ENCODE results near the gene EXOC5. TPM values are rescaled to one million over a fixed set of nuclear protein-coding genes. Genes with fewer than 3 reads are reported as not detected.

The EXOC5 gene
- polyA plus RNA-seq, 1 experiment: 24.0 TPM

- peaks cover 5% of the 10 kb centered on the region for H3K27me3 ChIP-seq (ENCODE audit: control insufficient read depth, insufficient read depth, low read length)
- no peak overlapping the region for H3K4me3 ChIP-seq (ENCODE audit: low read depth, low read length)
- no peak for TF ChIP-seq CTCF (IDR thresholded peaks at IDR 0.05; ENCODE audit: insufficient read depth, low read depth, low read length)
- DNase-seq (ENCODE audit: low read depth): no peak
- ChIA-PET POLR2A (no interaction called here), CTCF (no interaction called here)
- no peaks in the 10 kb centered on the region for H3K36me3 ChIP-seq (ENCODE audit: control insufficient read depth, insufficient read depth, low read length)
Measured at GRCh38 chr14:57189070-57189469, 79.6 kb downstream of the EXOC5 start.

- no peaks in the 10 kb centered on the region for H3K36me3 ChIP-seq (ENCODE audit: control insufficient read depth, insufficient read depth, low read length)
- no peak for DNase-seq (ENCODE audit: low read depth)
- CTCF ChIA-PET: interaction anchor here (0.7 to 2.0 kb wide), 6 partner anchors 10 to 692 kb away, joined by 3 to 6 read pairs (median 4); no protein-coding TSS in a partner anchor
- TF ChIP-seq CTCF (IDR thresholded peaks at IDR 0.05; ENCODE audit: insufficient read depth, low read depth, low read length): peak; percentile 17; the same call in 1 of the 2 replicates
- no peak overlapping the region for H3K4me3 ChIP-seq (ENCODE audit: low read depth, low read length)
- peaks cover 7% of the 10 kb centered on the region for H3K27me3 ChIP-seq (ENCODE audit: control insufficient read depth, insufficient read depth, low read length)
- POLR2A ChIA-PET: interaction anchor here (0.7 kb wide), 1 partner anchor 207 kb away, joined by 3 read pairs; no protein-coding TSS in a partner anchor
Measured at GRCh38 chr14:57182760-57183503, 85.8 kb downstream of the EXOC5 start.

GRCh38 chr14:57179273-57179672 lies 89.4 kb downstream of the EXOC5 start:
- Histone ChIP-seq H3K27me3 (ENCODE audit: control insufficient read depth, insufficient read depth, low read length) (peaks cover 2% of the 10 kb centered on the region; the same call in 1 of the 2 replicates), H3K4me3 (ENCODE audit: low read depth, low read length) (no peak overlapping the region), H3K36me3 (ENCODE audit: control insufficient read depth, insufficient read depth, low read length) (no peaks in the 10 kb centered on the region)
- CTCF ChIA-PET: interaction anchor here (1.1 kb wide), 1 partner anchor 690 kb away, joined by 3 read pairs; no protein-coding TSS in a partner anchor
- no peak for TF ChIP-seq CTCF (IDR thresholded peaks at IDR 0.05; ENCODE audit: insufficient read depth, low read depth, low read length)
- POLR2A ChIA-PET: no interaction called here
- DNase-seq (ENCODE audit: low read depth): no peak

GRCh38 chr14:57174466-57174865 lies 94.2 kb downstream of the EXOC5 start:
- no peak for DNase-seq (ENCODE audit: low read depth)
- POLR2A ChIA-PET: no interaction called here
- no peak for TF ChIP-seq CTCF (IDR thresholded peaks at IDR 0.05; ENCODE audit: insufficient read depth, low read depth, low read length)
- no peaks in the 10 kb centered on the region for H3K36me3 ChIP-seq (ENCODE audit: control insufficient read depth, insufficient read depth, low read length)
- 0 out of 2 replicates have a peak, but pooled peaks cover 2% of the 10 kb centered on the region for H3K27me3 ChIP-seq (ENCODE audit: control insufficient read depth, insufficient read depth, low read length)
- no peak overlapping the region for H3K4me3 ChIP-seq (ENCODE audit: low read depth, low read length)
- CTCF ChIA-PET: no interaction called here

- Histone ChIP-seq H3K36me3 (ENCODE audit: control insufficient read depth, insufficient read depth, low read length) (no peaks in the 10 kb centered on the region), H3K4me3 (ENCODE audit: low read depth, low read length) (no peak overlapping the region), H3K27me3 (ENCODE audit: control insufficient read depth, insufficient read depth, low read length) (no peaks in the 10 kb centered on the region)
- POLR2A ChIA-PET: no interaction called here
- CTCF ChIA-PET: interaction anchor here (2.1 kb wide), 1 partner anchor 11 kb away, joined by 6 read pairs; no protein-coding TSS in a partner anchor
- DNase-seq (ENCODE audit: low read depth): no peak
- no peak for TF ChIP-seq CTCF (IDR thresholded peaks at IDR 0.05; ENCODE audit: insufficient read depth, low read depth, low read length)
Measured at GRCh38 chr14:57171903-57172302, 96.8 kb downstream of the EXOC5 start.
